ENCODE results near the gene SLFN12.
A peak's percentile ranks its signal among the peaks of the same experiment; 100 is the strongest.
"Not testable (repeated sequence)": the region's sequence is repeated elsewhere in the genome, so short reads cannot be mapped to it uniquely, and the experiment has no call there.

Gene SLFN12

DNA sequence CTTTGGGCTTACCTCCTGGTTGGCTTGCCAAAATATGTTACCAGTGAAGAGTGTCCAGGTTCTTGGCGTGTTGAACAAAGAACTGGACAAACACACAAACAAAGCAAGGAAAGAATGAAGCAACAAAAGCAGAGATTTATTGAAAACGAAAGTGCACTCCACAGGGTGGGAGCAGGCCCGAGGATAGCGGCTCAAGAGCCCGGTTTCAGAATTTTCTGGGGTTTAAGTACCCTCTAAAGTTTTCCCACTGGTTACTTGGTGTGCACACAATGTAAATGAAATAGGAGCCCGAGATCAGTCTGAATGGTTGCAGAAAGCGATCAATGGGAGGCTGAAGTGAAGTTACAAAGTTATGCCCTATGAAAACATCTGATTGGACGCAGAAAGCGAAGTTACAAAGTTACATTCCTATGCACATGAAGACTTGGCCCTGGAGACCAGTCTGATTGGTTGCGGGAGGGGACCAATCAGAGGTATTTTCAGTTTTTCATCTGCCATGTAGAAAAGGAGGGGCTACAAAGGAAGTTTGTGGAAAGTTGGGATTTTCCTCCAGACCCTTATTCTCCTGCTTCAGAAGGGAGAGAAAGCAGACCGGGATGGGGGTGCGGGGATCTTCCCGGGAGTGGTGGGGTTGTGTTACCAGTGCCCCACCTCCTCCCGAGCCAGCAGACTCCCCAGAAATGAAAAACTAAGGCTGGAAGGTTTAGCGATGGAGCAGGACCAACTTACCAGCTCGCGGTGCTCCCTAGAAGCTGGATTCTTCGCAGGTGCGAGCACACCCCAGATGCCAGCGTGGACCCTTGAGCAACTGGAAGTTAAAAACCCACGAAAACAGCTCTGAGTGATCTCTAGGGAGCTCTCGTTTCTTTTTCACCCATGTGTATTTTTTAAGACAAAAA lies at the start of gene SLFN12:
SLFN12 (minus strand) TSS at position 325 of the 899 bp plus-strand sequence. CDS start 9,472 bp downstream, outside the sequence.
- DNase-seq (ENCODE audit: low spot score), result no peak

GRCh38 chr17:35479271-35479670 lies 47.0 kb upstream of the SLFN12 start:
- no peak for DNase-seq (ENCODE audit: low spot score)

DNA sequence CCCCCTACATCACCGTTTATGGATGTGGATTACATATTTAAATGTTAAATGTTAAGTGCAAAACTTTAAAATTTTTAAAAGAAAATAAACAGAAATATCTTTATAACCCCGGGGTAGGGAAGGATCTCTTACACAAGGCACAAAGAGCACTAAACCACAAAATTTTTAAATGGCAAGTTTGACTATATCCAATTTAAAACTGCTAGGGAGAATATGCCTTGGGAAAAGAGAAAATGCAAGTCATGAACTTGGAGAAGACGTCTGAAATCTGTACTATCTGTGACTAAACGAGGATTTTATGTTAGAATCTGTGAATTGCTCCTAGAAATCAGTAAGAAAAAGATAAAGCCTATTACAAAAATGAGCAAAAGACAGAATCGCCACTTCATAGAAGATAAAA lies 44.9 kb upstream of the SLFN12 start:
- DNase-seq (ENCODE audit: low spot score), result no peak

DNA sequence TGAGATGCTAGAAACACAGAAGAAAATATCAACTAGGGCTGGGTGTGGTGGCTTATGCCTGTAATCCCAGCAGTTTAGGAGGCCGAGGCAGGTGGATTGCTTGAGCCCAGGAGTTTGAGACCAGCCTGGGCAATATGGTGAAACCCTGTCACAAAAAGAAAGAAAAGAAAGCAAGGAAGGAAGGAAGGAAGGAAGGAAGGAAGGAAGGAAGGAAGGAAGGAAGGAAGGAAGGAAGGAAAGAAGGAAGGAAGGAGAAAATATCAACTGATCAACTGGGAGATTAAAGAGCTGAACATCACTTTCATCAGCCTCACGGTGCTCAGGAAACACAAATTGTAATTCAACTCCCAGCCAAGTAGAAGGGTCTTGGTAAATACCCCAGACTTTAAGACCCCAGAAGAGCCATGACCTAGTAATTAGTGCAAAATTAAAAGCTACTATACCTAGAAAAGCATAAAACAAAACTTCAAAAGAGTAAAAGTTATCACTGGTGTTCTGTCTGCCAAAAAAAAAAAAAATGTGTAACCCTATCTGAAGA lies 44.1 kb upstream of the SLFN12 start:
- DNase-seq (ENCODE audit: low spot score), result no peak

- DNase-seq (ENCODE audit: low spot score), result no peak
These were observed 36.2 kb upstream of the SLFN12 start for GRCh38 chr17:35468475-35468874.

DNA sequence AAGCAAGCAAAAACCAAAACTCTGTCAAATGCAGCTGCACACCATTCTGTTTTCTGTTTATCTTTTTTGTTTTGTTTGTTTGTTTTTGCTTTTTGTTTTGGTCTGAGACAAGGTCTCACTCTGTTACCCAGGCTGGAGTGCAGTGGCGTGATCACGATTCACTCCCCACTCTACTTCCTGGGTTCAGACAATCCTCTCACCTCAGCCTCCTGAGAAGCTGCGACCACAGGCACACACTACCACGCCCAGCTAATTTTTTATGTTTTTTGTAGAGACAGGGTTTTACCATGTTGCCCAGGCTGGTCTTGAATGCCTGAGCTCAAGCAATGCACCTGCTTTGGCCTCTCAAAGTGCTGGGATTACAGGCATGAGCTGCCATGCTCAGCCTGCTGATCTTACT lies 35.5 kb upstream of the SLFN12 start:
- DNase-seq (ENCODE audit: low spot score), result no peak

DNA sequence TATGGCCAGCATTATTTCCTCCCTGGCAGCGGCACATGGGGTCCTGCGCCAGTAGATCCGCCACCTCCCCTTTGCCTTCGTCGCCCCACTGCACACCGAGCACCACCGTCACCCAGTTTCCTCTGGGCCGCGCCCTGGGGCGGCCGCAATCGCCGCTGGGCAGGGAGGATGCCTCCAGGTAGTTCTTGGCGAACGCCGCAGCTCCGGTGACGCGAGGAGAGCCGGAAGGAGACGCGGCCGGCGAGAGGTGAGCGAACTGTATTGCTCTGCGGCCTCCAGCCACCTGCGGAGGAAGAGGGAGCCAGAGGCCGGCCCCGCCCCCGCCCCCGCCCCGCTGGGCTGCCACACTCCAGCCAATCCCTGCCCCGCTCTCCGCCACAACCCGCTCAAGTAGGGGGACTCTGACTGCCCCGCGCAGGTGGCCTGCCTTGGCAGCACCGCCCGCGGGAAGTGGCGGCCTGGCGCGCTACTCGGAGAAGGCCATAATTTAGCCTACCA lies 28.1 kb upstream of the SLFN12 start:
- no peak for DNase-seq (ENCODE audit: low spot score)

- not testable (repeated sequence) for DNase-seq (ENCODE audit: low spot score)
These were observed 21.7 kb upstream of the SLFN12 start for GRCh38 chr17:35454035-35454434.

GRCh38 chr17:35453171-35453570 lies 20.9 kb upstream of the SLFN12 start:
- DNase-seq (ENCODE audit: low spot score), result no peak

- DNase-seq (ENCODE audit: low spot score), result no peak
These were observed 17.2 kb upstream of the SLFN12 start for GRCh38 chr17:35449371-35449931.

DNA sequence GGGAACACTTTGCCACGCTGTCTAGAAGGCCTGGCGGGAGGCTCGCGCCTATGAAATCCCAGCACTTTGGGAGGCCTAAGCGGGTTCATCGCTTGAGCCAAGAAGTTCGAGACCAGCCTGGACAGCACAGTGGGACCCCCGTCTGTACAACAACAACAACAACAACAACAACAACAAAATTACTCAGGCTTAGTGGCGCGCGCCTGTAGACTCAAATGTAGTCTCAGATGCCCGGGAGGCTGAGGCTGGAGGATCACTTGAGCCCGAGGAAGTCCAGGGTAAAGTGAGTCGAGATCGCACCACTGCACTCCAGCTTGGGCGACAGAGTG lies 16.6 kb upstream of the SLFN12 start:
- DNase-seq (ENCODE audit: low spot score), result no peak

DNA sequence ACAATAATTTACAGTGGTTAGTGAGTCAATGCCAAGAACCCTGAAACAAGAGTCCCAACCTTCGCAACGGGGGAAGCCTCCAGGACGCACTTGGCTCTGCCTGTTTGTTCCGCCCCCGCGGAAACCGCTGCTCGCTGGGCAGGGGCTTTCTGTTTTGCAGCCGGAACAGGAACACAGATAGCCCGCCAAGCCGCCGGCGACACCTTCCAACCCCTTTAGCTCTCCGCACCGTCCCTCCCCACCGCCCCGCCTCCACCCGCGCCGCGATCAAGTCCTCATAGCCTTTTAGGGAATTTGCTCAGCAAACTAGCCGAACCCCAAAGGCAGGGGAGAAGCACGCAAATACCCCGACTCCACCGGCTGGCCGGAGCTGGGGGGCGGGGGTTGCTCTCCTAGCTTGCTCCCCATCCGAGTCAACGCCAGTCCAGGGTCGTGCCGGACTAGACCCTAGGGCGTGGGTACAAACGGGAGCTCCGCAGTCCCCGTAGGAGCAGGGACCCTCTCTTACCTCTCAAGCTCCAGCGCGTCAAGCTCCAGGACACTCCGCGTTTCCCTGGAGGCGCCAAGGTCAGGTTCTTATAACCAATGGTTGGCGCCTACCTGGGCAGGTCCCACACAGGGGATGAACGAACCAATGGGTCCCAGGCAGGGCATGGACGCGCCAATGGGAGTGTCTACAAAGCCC lies 16.1 kb upstream of the SLFN12 start, which contains the start of gene SLFN13:
SLFN13 (minus strand) TSS at position 553 of the 685 bp plus-strand sequence. CDS start 3,086 bp downstream, outside the sequence.
- DNase-seq (ENCODE audit: low spot score), result no peak

- no peak for DNase-seq (ENCODE audit: low spot score)
These were observed 15.2 kb upstream of the SLFN12 start for GRCh38 chr17:35447499-35447898.

- no peak for DNase-seq (ENCODE audit: low spot score)
These were observed 6.1 kb upstream of the SLFN12 start for GRCh38 chr17:35438433-35438832.

DNA sequence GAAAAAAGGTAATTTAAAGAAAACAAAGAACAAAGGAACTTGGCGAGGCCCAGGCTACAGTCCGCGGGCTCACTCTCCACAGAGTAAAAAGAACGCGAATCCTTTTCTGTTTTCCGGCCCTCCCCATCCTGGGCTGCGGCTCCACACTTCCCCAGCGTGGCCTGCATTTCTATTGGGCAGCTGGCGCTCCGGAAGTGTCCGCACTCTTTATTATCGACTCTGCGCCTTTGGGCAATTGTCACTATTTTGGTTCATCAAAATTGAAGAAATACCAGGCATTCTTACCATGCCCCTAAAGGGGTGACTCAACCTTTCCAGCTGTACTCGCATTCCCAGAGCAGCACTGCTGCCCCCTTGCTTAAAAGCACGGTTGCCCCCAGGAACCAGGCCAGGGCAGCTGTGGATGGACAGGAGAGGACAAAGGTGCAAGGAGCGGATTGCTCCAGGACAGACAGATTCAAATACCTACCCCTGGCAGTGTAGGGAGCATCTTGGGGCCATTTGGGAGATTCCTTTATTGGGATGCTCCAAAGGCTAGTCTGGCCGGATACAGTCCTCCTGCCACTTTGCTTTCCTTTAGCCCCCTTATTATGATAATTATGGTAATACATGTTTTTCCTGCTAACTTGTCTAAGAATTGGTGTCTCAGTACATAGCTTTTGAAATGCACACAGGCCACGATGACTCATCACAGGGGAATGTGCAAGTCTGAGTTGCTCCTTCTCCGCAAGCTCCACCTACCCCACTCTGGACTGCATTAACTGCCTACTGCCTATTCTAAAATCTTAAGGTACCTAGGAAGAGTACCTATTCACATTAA lies 985 bp upstream of the SLFN12 start:
- peak; percentile 95 for DNase-seq (ENCODE audit: low spot score)

GRCh38 chr17:35429702-35430101 lies 2.6 kb downstream of the SLFN12 start:
- DNase-seq (ENCODE audit: low spot score), result no peak

GRCh38 chr17:35428229-35428628 lies 4.1 kb downstream of the SLFN12 start:
- no peak for DNase-seq (ENCODE audit: low spot score)

DNA sequence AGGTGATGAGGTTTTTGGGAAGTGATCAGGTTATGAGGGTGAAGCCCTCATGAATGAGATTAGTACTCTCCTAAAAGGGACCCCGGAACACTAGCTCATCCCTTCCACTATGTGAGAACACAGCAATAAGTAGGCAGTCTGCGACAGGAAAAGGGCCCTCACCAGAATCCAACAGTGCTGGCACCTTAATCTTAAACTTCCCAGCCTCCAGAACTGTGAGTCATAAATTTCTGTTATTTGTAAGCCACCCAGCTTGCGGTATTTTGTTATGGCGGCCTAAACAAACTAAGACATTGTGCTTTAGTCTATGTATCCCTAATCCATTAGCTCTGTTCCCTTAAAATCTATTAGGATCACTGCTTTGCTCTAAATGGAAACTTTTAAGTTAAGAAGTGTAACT lies 8.5 kb downstream of the SLFN12 start:
- DNase-seq (ENCODE audit: low spot score), result peak; percentile 1

DNA sequence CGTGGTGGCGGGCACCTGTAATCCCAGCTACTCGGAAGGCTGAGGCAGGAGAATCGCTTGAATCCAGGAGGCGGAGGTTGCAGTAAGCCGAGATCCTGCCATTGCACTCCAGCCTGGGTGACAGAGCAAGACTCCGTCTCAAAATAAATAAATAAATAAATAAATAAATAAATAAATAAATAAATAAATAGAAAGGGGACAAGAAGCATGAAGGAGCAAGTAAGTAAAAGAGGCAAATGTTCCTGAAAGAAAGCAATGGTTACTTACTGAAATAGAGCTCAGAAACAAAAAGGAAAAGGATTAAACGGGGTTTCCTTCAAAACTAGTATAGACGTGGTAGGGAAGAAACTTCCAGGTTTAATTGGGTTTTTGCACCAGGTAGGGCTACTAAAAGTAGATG lies 11.2 kb downstream of the SLFN12 start:
- DNase-seq (ENCODE audit: low spot score), result not testable (repeated sequence)

GRCh38 chr17:35416659-35417058 lies 15.6 kb downstream of the SLFN12 start:
- no peak for DNase-seq (ENCODE audit: low spot score)

DNA sequence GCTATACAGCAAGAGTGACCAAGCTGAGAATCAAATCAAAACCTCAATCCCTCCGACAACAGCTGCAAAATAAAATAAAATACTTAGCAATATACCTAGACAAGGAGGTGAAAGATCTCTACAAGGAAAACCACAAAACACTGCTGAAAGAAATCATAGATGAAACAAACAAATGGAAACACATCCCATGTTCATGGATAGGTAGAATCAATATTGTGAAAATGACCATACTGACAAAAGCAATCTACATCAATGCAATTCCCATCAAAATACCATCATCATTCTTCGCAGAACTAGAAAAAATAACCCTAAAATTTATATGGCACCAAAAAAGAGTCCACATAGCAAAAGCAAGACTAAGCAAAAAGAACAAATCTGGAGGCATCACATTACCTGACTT lies 17.6 kb downstream of the SLFN12 start:
- DNase-seq (ENCODE audit: low spot score), result not testable (repeated sequence)

DNA sequence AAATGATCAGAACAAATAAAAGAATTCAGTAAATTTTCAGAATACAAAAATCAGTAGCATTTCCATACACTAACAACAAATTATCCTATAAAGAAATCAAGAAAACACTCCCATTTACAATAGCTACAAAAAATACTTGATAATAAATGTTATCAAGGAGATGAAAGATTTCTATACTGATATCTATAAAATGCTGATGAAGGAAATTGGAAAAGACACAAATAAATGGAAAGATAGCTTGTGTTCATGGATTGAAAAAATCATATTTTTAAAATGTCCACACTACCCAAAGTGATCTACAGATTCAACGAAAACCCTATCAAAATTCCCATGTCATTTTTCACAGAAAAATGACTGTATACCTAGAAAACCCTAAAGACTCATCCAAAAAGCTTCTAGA lies 18.1 kb downstream of the SLFN12 start:
- DNase-seq (ENCODE audit: low spot score), result no peak
